HEK293T (cell line): ENCODE results near the gene PRKCZ.

Experiments used
- CTCF ChIA-PET: fragments of 350-600 bp; formaldehyde crosslinking; extraction: SDS; loops from one replicate; lab custom pipeline; 2021; ENCODE audit warnings: antibody characterized with exemption, inconsistent platforms; lab: Yijun Ruan, JAX
- POLR2A ChIA-PET: fragments of 350-600 bp; formaldehyde crosslinking; extraction: SDS; loops from one replicate; lab custom pipeline; 2020; ENCODE audit warnings: antibody characterized with exemption, inconsistent platforms; lab: Yijun Ruan, JAX
- DNase-seq: peaks from one replicate; pipeline ENCODE4 v3.0.0; 2012; ENCODE audit warnings: mixed read lengths; ENCODE audit errors: extremely low spot score
- ARNT ChIP-seq: fragments of 450-650 bp; IDR thresholded peaks from 2 replicates; pipeline ENCODE4 v1.6.1; 2017; ENCODE audit warnings: mild to moderate bottlenecking
- BHLHE40 ChIP-seq: fragments of 450-650 bp; IDR thresholded peaks from 2 replicates; pipeline ENCODE4 v1.6.1; 2016; ENCODE audit warnings: mild to moderate bottlenecking, moderate library complexity, borderline replicate concordance
- CTBP1 ChIP-seq: fragments of 450-650 bp; IDR thresholded peaks from 2 replicates; pipeline ENCODE4 v1.6.1; 2016; ENCODE audit warnings: borderline replicate concordance
- ELF4 ChIP-seq: fragments of 450-650 bp; IDR thresholded peaks from 2 replicates; pipeline ENCODE4 v1.6.1; 2017; ENCODE audit warnings: antibody characterized with exemption
- FOXA1 ChIP-seq: fragments of 450-650 bp; IDR thresholded peaks from 2 replicates; pipeline ENCODE4 v1.6.1; 2016; ENCODE audit warnings: mild to moderate bottlenecking
- FOXK2 ChIP-seq: fragments of 450-650 bp; IDR thresholded peaks from 2 replicates; pipeline ENCODE4 v1.6.1; 2016; ENCODE audit warnings: mild to moderate bottlenecking
- FOXM1 ChIP-seq: fragments of 450-650 bp; IDR thresholded peaks from 2 replicates; pipeline ENCODE4 v1.6.1; 2017; ENCODE audit warnings: mild to moderate bottlenecking, borderline replicate concordance
- HDGF ChIP-seq: fragments of 450-650 bp; IDR thresholded peaks from 2 replicates; pipeline ENCODE4 v1.6.1; 2017; ENCODE audit warnings: antibody characterized with exemption, borderline replicate concordance
- L3MBTL2 ChIP-seq: fragments of 450-650 bp; conservative IDR thresholded peaks from 2 replicates; pipeline ENCODE4 v1.6.1; 2016; ENCODE audit warnings: mild to moderate bottlenecking
- LEF1 ChIP-seq: fragments of 450-650 bp; IDR thresholded peaks from 2 replicates; pipeline ENCODE4 v1.6.1; 2017; ENCODE audit warnings: mild to moderate bottlenecking, borderline replicate concordance
- NFRKB ChIP-seq: fragments of 450-650 bp; IDR thresholded peaks from 2 replicates; pipeline ENCODE4 v1.6.1; 2016; ENCODE audit warnings: mild to moderate bottlenecking, moderate library complexity
- PKNOX1 ChIP-seq: fragments of 450-650 bp; IDR thresholded peaks from 2 replicates; pipeline ENCODE4 v1.6.1; 2016
- SP1 ChIP-seq: fragments of 450-650 bp; IDR thresholded peaks from 2 replicates; pipeline ENCODE4 v1.6.1; 2017
- SUZ12 ChIP-seq: fragments of 450-650 bp; IDR thresholded peaks from 2 replicates; pipeline ENCODE4 v1.6.1; 2016; ENCODE audit warnings: mild to moderate bottlenecking
- TARDBP ChIP-seq: fragments of 450-650 bp; IDR thresholded peaks from 2 replicates; pipeline ENCODE4 v1.6.1; 2016
- ZNF384 ChIP-seq: fragments of 450-650 bp; IDR thresholded peaks from 2 replicates; pipeline ENCODE4 v1.6.1; 2016

The PRKCZ gene

GRCh38 chr1:2103901-2104590 is 53.8 kb downstream of the PRKCZ start:
- CTCF ChIA-PET: no interaction called here
- POLR2A ChIA-PET: no interaction called here
- TF ChIP-seq SUZ12 (no peak), LEF1 (no peak), FOXA1 (no peak), BHLHE40 (no peak), SP1 (no peak), NFRKB (no peak), HDGF (no peak), ELF4 (no peak), FOXK2 (no peak), FOXM1 (no peak), ARNT (no peak), ZNF384 (no peak), CTBP1 (no peak), TARDBP (no peak), L3MBTL2 (no peak), PKNOX1 (no peak)
- DNase-seq: no peak

- TF ChIP-seq HDGF (no peak), L3MBTL2 (no peak), FOXM1 (no peak), SP1 (no peak), TARDBP (no peak), PKNOX1 (no peak), ZNF384 (no peak), LEF1 (no peak), SUZ12 (no peak), NFRKB (no peak), BHLHE40 (no peak), ARNT (no peak), ELF4 (no peak), CTBP1 (no peak), FOXK2 (no peak), FOXA1 (no peak)
- ChIA-PET CTCF (no interaction called here), POLR2A (no interaction called here)
- DNase-seq: no peak
Measured at GRCh38 chr1:2104621-2105427, 54.6 kb downstream of the PRKCZ start.

- TF ChIP-seq ZNF384 (no peak), FOXA1 (no peak), L3MBTL2 (no peak), ELF4 (no peak), TARDBP (no peak), CTBP1 (no peak), SUZ12 (no peak), NFRKB (no peak), FOXM1 (no peak), SP1 (no peak), BHLHE40 (no peak), FOXK2 (no peak), ARNT (no peak), HDGF (no peak), LEF1 (no peak), PKNOX1 (no peak)
- ChIA-PET POLR2A (no interaction called here), CTCF (no interaction called here)
- no peak for DNase-seq
Measured at GRCh38 chr1:2105781-2106524, 55.7 kb downstream of the PRKCZ start.

- ChIA-PET POLR2A (no interaction called here), CTCF (no interaction called here)
- no peak for DNase-seq
- no peak for TF ChIP-seq ELF4
- TF ChIP-seq SUZ12: no peak
- no peak for TF ChIP-seq FOXM1
- no peak for TF ChIP-seq CTBP1
- TF ChIP-seq FOXA1: no peak
Measured at GRCh38 chr1:2106659-2107405, 56.6 kb downstream of the PRKCZ start.

- POLR2A ChIA-PET: no interaction called here
- CTCF ChIA-PET: no interaction called here
- no peak for DNase-seq
- TF ChIP-seq CTBP1: no peak
- TF ChIP-seq TARDBP: no peak
- no peak for TF ChIP-seq FOXA1
- TF ChIP-seq PKNOX1: no peak
- no peak for TF ChIP-seq ZNF384
- TF ChIP-seq NFRKB: no peak
- TF ChIP-seq SUZ12: no peak
- TF ChIP-seq ARNT: no peak
- TF ChIP-seq L3MBTL2: no peak
- no peak for TF ChIP-seq SP1
Measured at GRCh38 chr1:2107586-2108212, 57.5 kb downstream of the PRKCZ start.
